GM21717 (cell line): ENCODE results near the gene LRCH3.
A peak's percentile ranks its signal among the peaks of the same experiment; 100 is the strongest.

Experiments used
- ATAC-seq: cut with Tn5 transposase; IDR thresholded peaks from one replicate; pipeline ENCODE4 v1.9.1; 2021; ENCODE audit warnings: mild to moderate bottlenecking, moderate library complexity; ENCODE audit not compliant: unreplicated experiment

Gene LRCH3

GRCh38 chr3:197833930-197834715, 43.1 kb downstream of the LRCH3 start:
- no peak for ATAC-seq

GRCh38 chr3:197835509-197835908, 44.5 kb downstream of the LRCH3 start:
- no peak for ATAC-seq

- no peak for ATAC-seq
Observed at GRCh38 chr3:197836244-197836643, 45.2 kb downstream of the LRCH3 start.

- ATAC-seq: no peak
Observed at GRCh38 chr3:197837282-197837681, 46.2 kb downstream of the LRCH3 start.

- ATAC-seq: no peak
Observed at GRCh38 chr3:197841789-197842188, 50.7 kb downstream of the LRCH3 start.

- no peak for ATAC-seq
Observed at GRCh38 chr3:197846491-197846890, 55.4 kb downstream of the LRCH3 start.

- ATAC-seq: peak; percentile 85
Observed at GRCh38 chr3:197847866-197848401, 56.9 kb downstream of the LRCH3 start.

- no peak for ATAC-seq
Observed at GRCh38 chr3:197854596-197855343, 63.7 kb downstream of the LRCH3 start.

GRCh38 chr3:197855571-197855970, 64.5 kb downstream of the LRCH3 start:
- ATAC-seq: no peak

GRCh38 chr3:197856199-197856816, 65.3 kb downstream of the LRCH3 start:
- ATAC-seq: no peak

GRCh38 chr3:197858133-197858532, 67.1 kb downstream of the LRCH3 start:
- no peak for ATAC-seq

- ATAC-seq: no peak
Observed at GRCh38 chr3:197858598-197858997, 67.5 kb downstream of the LRCH3 start.

GRCh38 chr3:197866035-197866434, 75.0 kb downstream of the LRCH3 start:
- ATAC-seq: no peak

GRCh38 chr3:197873329-197873728, 82.3 kb downstream of the LRCH3 start:
- ATAC-seq: no peak

GRCh38 chr3:197874064-197874463, 83.0 kb downstream of the LRCH3 start:
- no peak for ATAC-seq

GRCh38 chr3:197874653-197875052, 83.6 kb downstream of the LRCH3 start:
- ATAC-seq: no peak

- ATAC-seq: no peak
Observed at GRCh38 chr3:197877902-197878301, 86.8 kb downstream of the LRCH3 start.

- ATAC-seq: peak; percentile 47
Observed at GRCh38 chr3:197878427-197878826, 87.4 kb downstream of the LRCH3 start.

GRCh38 chr3:197880491-197881269, 89.6 kb downstream of the LRCH3 start:
- ATAC-seq: no peak

GRCh38 chr3:197881270-197881969, 90.4 kb downstream of the LRCH3 start:
- ATAC-seq: no peak
